GM23338 (cell line): ENCODE results near the gene AOC2. TPM values are rescaled to one million over a fixed set of nuclear protein-coding genes. Genes with fewer than 3 reads are reported as not detected.

Source experiments
- ATAC-seq: fragments of 200-7000 bp; cut with Tn5 transposase; 3 replicates; pipeline ENCODE4 v1.9.1; 2020
- DNase-seq: peaks from one replicate; pipeline ENCODE4 v3.0.0-alpha.2; 2015; ENCODE audit warnings: low spot score
- H2AFZ ChIP-seq: fragments of 200-600 bp; sonication (generic); 2 replicates; pipeline ENCODE4 v1.8.0; 2016; ENCODE audit warnings: antibody characterized with exemption, mild to moderate bottlenecking, moderate library complexity
- H3F3A ChIP-seq: fragments of 200-600 bp; sonication (generic); replicated peaks from 2 replicates; pipeline ENCODE4 v1.8.0; 2017; ENCODE audit warnings: antibody characterized with exemption, mixed run types, low read depth
- H3K27ac ChIP-seq: fragments of 200-600 bp; sonication (generic); 2 replicates; pipeline ENCODE4 v1.6.1; 2016; ENCODE audit warnings: low read depth
- H3K27me3 ChIP-seq: fragments of 200-600 bp; sonication (generic); 2 replicates; pipeline ENCODE4 v1.8.0; 2016; ENCODE audit warnings: mild to moderate bottlenecking, mixed run types, moderate library complexity; ENCODE audit not compliant: insufficient read depth
- H3K36me3 ChIP-seq: fragments of 200-600 bp; sonication (generic); 2 replicates; pipeline ENCODE4 v1.8.0; 2016; ENCODE audit warnings: mild to moderate bottlenecking; ENCODE audit not compliant: insufficient read depth
- H3K4me1 ChIP-seq: fragments of 200-600 bp; sonication (generic); 2 replicates; pipeline ENCODE4 v1.8.0; 2016; ENCODE audit warnings: mild to moderate bottlenecking, moderate library complexity; ENCODE audit not compliant: insufficient read depth
- H3K4me2 ChIP-seq: fragments of 200-600 bp; sonication (generic); 2 replicates; pipeline ENCODE4 v1.7.1; 2017; ENCODE audit warnings: mixed run types
- H3K4me3 ChIP-seq: fragments of 200-600 bp; sonication (generic); 2 replicates; pipeline ENCODE4 v1.6.1; 2016; ENCODE audit warnings: mixed run types
- H3K79me2 ChIP-seq: fragments of 200-600 bp; sonication (generic); replicated peaks from 2 replicates; pipeline ENCODE4 v1.8.0; 2017; ENCODE audit warnings: mild to moderate bottlenecking; ENCODE audit not compliant: insufficient read depth
- H3K9me2 ChIP-seq: fragments of 200-600 bp; sonication (generic); 2 replicates; pipeline ENCODE4 v1.8.0; 2017; ENCODE audit not compliant: insufficient read depth
- H4K20me1 ChIP-seq: fragments of 200-600 bp; sonication (generic); replicated peaks from 2 replicates; pipeline ENCODE4 v1.8.0; 2017; ENCODE audit warnings: mild to moderate bottlenecking; ENCODE audit not compliant: insufficient read depth
- H3K27ac Mint-ChIP-seq: 2 replicates; pipeline ENCODE4 v1.8.0; 2020; ENCODE audit warnings: inconsistent platforms, mild to moderate bottlenecking, moderate library complexity, mixed read lengths
- H3K27me3 Mint-ChIP-seq: 3 replicates; pipeline ENCODE4 v1.8.0; 2022; ENCODE audit warnings: low read depth, mild to moderate bottlenecking, moderate library complexity, mixed read lengths, inconsistent platforms; ENCODE audit not compliant: insufficient read depth, poor library complexity
- H3K36me3 Mint-ChIP-seq: 3 replicates; pipeline ENCODE4 v1.8.0; 2021; ENCODE audit warnings: low read depth, mild to moderate bottlenecking, inconsistent platforms, moderate library complexity, mixed read lengths
- H3K4me1 Mint-ChIP-seq: 3 replicates; pipeline ENCODE4 v1.8.0; 2020; ENCODE audit warnings: mild to moderate bottlenecking, inconsistent platforms, mixed read lengths
- H3K4me3 Mint-ChIP-seq: 3 replicates; pipeline ENCODE4 v1.8.0; 2021; ENCODE audit warnings: moderate library complexity, mild to moderate bottlenecking, inconsistent platforms, mixed read lengths
- H3K9me3 Mint-ChIP-seq: 3 replicates; pipeline ENCODE4 v1.8.0; 2020; ENCODE audit warnings: moderate library complexity, mild to moderate bottlenecking, inconsistent platforms, mixed read lengths
- CREB1 ChIP-seq: fragments of 250-450 bp; sonication (Bioruptor Pico); IDR thresholded peaks from 2 replicates; pipeline ENCODE4 v1.5.0; 2020; ENCODE audit warnings: low read depth, mild to moderate bottlenecking, moderate library complexity
- CTCF ChIP-seq, 2 experiments: fragments of 200-600 bp in 1 of 2; sonication (generic) in 1 of 2; conservative IDR thresholded peaks; 2 replicates each; pipeline versions ENCODE4 v1.5.1 to v1.6.1; 2016 to 2017; ENCODE audit warnings: antibody characterized with exemption in 2 of 2, low read depth in 2 of 2, mild to moderate bottlenecking in 2 of 2, moderate library complexity in 1 of 2
- ETS1 ChIP-seq: IDR thresholded peaks from 2 replicates; pipeline ENCODE4 v1.6.1; 2016; ENCODE audit warnings: antibody characterized with exemption
- EZH2 ChIP-seq: fragments of 200-600 bp; sonication (generic); IDR thresholded peaks from one replicate; pipeline ENCODE4 v1.8.0; 2017; ENCODE audit warnings: antibody characterized with exemption, mild to moderate bottlenecking, low read depth; ENCODE audit not compliant: unreplicated experiment
- EZH2phosphoT487 ChIP-seq: fragments of 200-600 bp; sonication (generic); IDR thresholded peaks from one replicate; pipeline ENCODE4 v1.8.1; 2018; ENCODE audit warnings: antibody characterized with exemption; ENCODE audit not compliant: unreplicated experiment
- JUNB ChIP-seq: IDR thresholded peaks from one replicate; pipeline ENCODE4 v1.6.1; 2016; ENCODE audit warnings: antibody characterized with exemption; ENCODE audit not compliant: unreplicated experiment
- NANOG ChIP-seq: IDR thresholded peaks from 2 replicates; pipeline ENCODE4 v1.6.1; 2016; ENCODE audit warnings: antibody characterized with exemption, borderline replicate concordance
- POLR2AphosphoS5 ChIP-seq: IDR thresholded peaks from 2 replicates; pipeline ENCODE4 v1.6.1; 2016; ENCODE audit warnings: antibody characterized with exemption, low read depth
- REST ChIP-seq: IDR thresholded peaks from one replicate; pipeline ENCODE4 v1.6.1; 2018; ENCODE audit warnings: antibody characterized with exemption; ENCODE audit not compliant: unreplicated experiment
- STAT1 ChIP-seq: IDR thresholded peaks from one replicate; pipeline ENCODE4 v1.6.1; 2016; ENCODE audit warnings: antibody characterized with exemption; ENCODE audit not compliant: unreplicated experiment
- ZNF114 ChIP-seq: fragments of 250-450 bp; sonication (Bioruptor Pico); IDR thresholded peaks from 2 replicates; pipeline ENCODE4 v1.5.0; 2020; ENCODE audit warnings: mild to moderate bottlenecking, moderate library complexity
- ZNF331 ChIP-seq: fragments of 250-450 bp; sonication (Bioruptor Pico); IDR thresholded peaks from 2 replicates; pipeline ENCODE4 v1.5.0; 2020; ENCODE audit warnings: low read depth, mild to moderate bottlenecking, moderate library complexity
- ZNF462 ChIP-seq: fragments of 250-450 bp; sonication (Bioruptor Pico); IDR thresholded peaks from 2 replicates; pipeline ENCODE4 v1.5.0; 2020; ENCODE audit warnings: mild to moderate bottlenecking, moderate library complexity
- polyA plus RNA-seq: library from polyadenylated mRNA; unstranded; fragments of >200 nt; fragmentation: Nextera tagmentation; extraction: Ambion mirVana; gene quantifications from 2 replicates; pipeline ENCODE4 v1.2.1, GENCODE V29; 2016
- total RNA-seq: library from RNA; depleted of rRNA; stranded (reverse); fragments of >200 nt; shearing (Covaris generic); gene quantifications from 2 replicates; pipeline ENCODE4 v1.2.3, GENCODE V29; 2014

AOC2 gene
- total and polyA plus RNA-seq, 2 experiments from 2014 or later, result 2.0 to 5.8 TPM

GRCh38 chr17:42886283-42887176 lies 42.1 kb downstream of the AOC2 start:
- Histone ChIP-seq H3K9me2 (0 out of 2 replicates have a peak, but pooled peaks cover 4% of the 10 kb centered on the region), H3F3A (no peaks in the 10 kb centered on the region), H3K27me3 (no peaks in the 10 kb centered on the region), H4K20me1 (no peaks in the 10 kb centered on the region), H3K4me1 (peaks cover 4% of the 10 kb centered on the region; the same call in 1 of the 2 replicates), H2AFZ (no peak overlapping the region), H3K27ac (no peak overlapping the region), H3K36me3 (no peaks in the 10 kb centered on the region), H3K4me3 (no peak overlapping the region), H3K4me2 (no peak overlapping the region), H3K79me2 (no peaks in the 10 kb centered on the region)
- Mint-ChIP-seq H3K27ac (no peak overlapping the region), H3K27me3 (peaks cover 3% of the 10 kb centered on the region), H3K36me3 (no peaks in the 10 kb centered on the region), H3K4me1 (peaks cover 6% of the 10 kb centered on the region), H3K9me3 (no peaks in the 10 kb centered on the region), H3K4me3 (no peak overlapping the region)
- DNase-seq, result no peak
- TF ChIP-seq POLR2AphosphoS5 (no peak), REST (no peak), ZNF331 (CRISPR knock-in tag) (no peak), ZNF114 (CRISPR knock-in tag) (no peak), STAT1 (no peak), CTCF (conservative IDR thresholded peaks at IDR 0.05; ENCODE audit: low read depth in 2 of 2) (no peak), CREB1 (CRISPR knock-in tag) (no peak), ZNF462 (CRISPR knock-in tag) (no peak), EZH2phosphoT487 (no peak), ETS1 (no peak), JUNB (no peak), NANOG (no peak), EZH2 (no peak)
- ATAC-seq, result no peak
